GM19468 (cell line): ENCODE results near the gene OTOP2.

Source experiments
- ATAC-seq: cut with Tn5 transposase; IDR thresholded peaks from one replicate; pipeline ENCODE4 v1.9.1; 2021; ENCODE audit warnings: mild to moderate bottlenecking, moderate library complexity, moderate number of reproducible peaks; ENCODE audit not compliant: unreplicated experiment; ENCODE audit errors: extremely low read depth

OTOP2 gene

GRCh38 chr17:74924250-74924948 is at the start of gene OTOP2:
Gene OTOP2 (plus strand): TSS chr17:74924273. CDS start chr17:74924633, 360 bp downstream.
- ATAC-seq: no peak

GRCh38 chr17:74874615-74875037 is 49.4 kb upstream of the OTOP2 start:
- no peak for ATAC-seq

- no peak for ATAC-seq
These were observed 48.7 kb upstream of the OTOP2 start for GRCh38 chr17:74875155-74875976.

- no peak for ATAC-seq
These were observed 48.0 kb upstream of the OTOP2 start for GRCh38 chr17:74875977-74876593.

GRCh38 chr17:74877592-74878548 is 46.2 kb upstream of the OTOP2 start:
- ATAC-seq: no peak

GRCh38 chr17:74878658-74879057 is 45.4 kb upstream of the OTOP2 start:
- no peak for ATAC-seq

GRCh38 chr17:74879308-74879707 is 44.8 kb upstream of the OTOP2 start:
- no peak for ATAC-seq

- ATAC-seq: no peak
These were observed 43.0 kb upstream of the OTOP2 start for GRCh38 chr17:74881073-74881472.

- ATAC-seq: no peak
These were observed 41.4 kb upstream of the OTOP2 start for GRCh38 chr17:74882517-74883240.

GRCh38 chr17:74883241-74883745 is 40.8 kb upstream of the OTOP2 start:
- no peak for ATAC-seq

- no peak for ATAC-seq
These were observed 35.6 kb upstream of the OTOP2 start for GRCh38 chr17:74888469-74888868.

GRCh38 chr17:74890554-74890953 is 33.5 kb upstream of the OTOP2 start:
- no peak for ATAC-seq

- ATAC-seq: no peak
These were observed 31.8 kb upstream of the OTOP2 start for GRCh38 chr17:74892013-74892841.

GRCh38 chr17:74892974-74893911 is 30.8 kb upstream of the OTOP2 start, which contains the start of gene FADS6:
Gene FADS6 (minus strand): TSS chr17:74893633. CDS start chr17:74893595, 38 bp downstream.
- ATAC-seq: no peak

GRCh38 chr17:74893936-74894671 is 30.0 kb upstream of the OTOP2 start:
- no peak for ATAC-seq

- no peak for ATAC-seq
These were observed 25.6 kb upstream of the OTOP2 start for GRCh38 chr17:74898376-74898946.
